OCI-LY1 (cell line): ENCODE data around the gene LNPEP.

Experiments
- H2AFZ ChIP-seq: fragments of 200-600 bp; sonication (generic), shearing (Covaris generic); 2 replicates; pipeline ENCODE4 v1.6.0; 2014; ENCODE audit warnings: antibody characterized with exemption, mild to moderate bottlenecking, low read length
- H3F3A ChIP-seq: fragments of 200-600 bp; sonication (generic), shearing (Covaris generic); 2 replicates; pipeline ENCODE4 v1.6.0; 2014; ENCODE audit warnings: mild to moderate bottlenecking, antibody characterized with exemption, low read length, moderate library complexity; ENCODE audit not compliant: insufficient read depth
- H3K27ac ChIP-seq: fragments of 200-600 bp; sonication (generic); 2 replicates; pipeline ENCODE4 v1.5.1; 2014; ENCODE audit warnings: low read length, mixed run types, mild to moderate bottlenecking, low read depth; ENCODE audit not compliant: poor library complexity, severe bottlenecking
- H3K27me3 ChIP-seq: fragments of 200-600 bp; sonication (generic); 2 replicates; pipeline ENCODE4 v1.6.0; 2014; ENCODE audit warnings: antibody characterized with exemption, mild to moderate bottlenecking, low read length, moderate library complexity; ENCODE audit not compliant: insufficient read depth
- H3K36me3 ChIP-seq: fragments of 200-600 bp; sonication (generic); 2 replicates; pipeline ENCODE4 v1.6.1; 2014; ENCODE audit warnings: mild to moderate bottlenecking, antibody characterized with exemption, low read length, moderate library complexity, mixed read lengths; ENCODE audit not compliant: insufficient read depth
- H3K4me1 ChIP-seq: fragments of 200-600 bp; sonication (generic); 2 replicates; pipeline ENCODE4 v1.5.1; 2014; ENCODE audit warnings: mild to moderate bottlenecking, low read length, moderate library complexity; ENCODE audit not compliant: insufficient read depth, severe bottlenecking
- H3K4me2 ChIP-seq: fragments of 200-600 bp; sonication (generic), shearing (Covaris generic); 2 replicates; pipeline ENCODE4 v1.6.1; 2014; ENCODE audit warnings: low read length
- H3K4me3 ChIP-seq: fragments of 200-600 bp; sonication (generic); 2 replicates; pipeline ENCODE4 v1.5.1; 2014; ENCODE audit warnings: low read length, low read depth, mild to moderate bottlenecking, mixed read lengths; ENCODE audit not compliant: poor library complexity, severe bottlenecking
- H3K79me2 ChIP-seq: fragments of 200-600 bp; shearing (Covaris generic); 2 replicates; pipeline ENCODE4 v1.6.1; 2016; ENCODE audit warnings: mixed run types, low read length, mixed read lengths; ENCODE audit not compliant: insufficient read depth
- H3K9ac ChIP-seq: fragments of 200-600 bp; sonication (generic), shearing (Covaris generic); 2 replicates; pipeline ENCODE4 v1.6.1; 2014; ENCODE audit warnings: mild to moderate bottlenecking, low read length, mixed read lengths
- H3K9me2 ChIP-seq: fragments of 200-600 bp; sonication (generic), shearing (Covaris generic); 2 replicates; pipeline ENCODE4 v1.6.1; 2014; ENCODE audit warnings: low read depth, mild to moderate bottlenecking, low read length, mixed read lengths
- H3K9me3 ChIP-seq: fragments of 200-600 bp; shearing (Covaris generic); 2 replicates; pipeline ENCODE4 v1.6.1; 2014; ENCODE audit warnings: low read length, mixed read lengths
- H4K20me1 ChIP-seq: fragments of 200-600 bp; sonication (generic), shearing (Covaris generic); 2 replicates; pipeline ENCODE4 v1.6.0; 2016; ENCODE audit warnings: mild to moderate bottlenecking, low read length; ENCODE audit not compliant: insufficient read depth
- CTCF ChIP-seq: fragments of 200-600 bp; sonication (generic), shearing (Covaris generic); IDR thresholded peaks from 2 replicates; pipeline ENCODE4 v1.5.1; 2017; ENCODE audit warnings: mild to moderate bottlenecking, antibody characterized with exemption, low read length, moderate library complexity, mixed read lengths
- EZH2 ChIP-seq: fragments of 200-600 bp; sonication (generic), shearing (Covaris generic); IDR thresholded peaks from 2 replicates; pipeline ENCODE4 v1.8.0; 2017; ENCODE audit warnings: borderline replicate concordance, mixed run types, mild to moderate bottlenecking, antibody characterized with exemption, low read length, moderate library complexity, mixed read lengths

The LNPEP gene

GRCh38 chr5:97071101-97071500 lies 135.2 kb downstream of the LNPEP start:
- Histone ChIP-seq H2AFZ (no peak overlapping the region), H3K27me3 (no peaks in the 10 kb centered on the region), H3K27ac (no peak overlapping the region), H3K4me3 (no peak overlapping the region), H3K79me2 (no peaks in the 10 kb centered on the region), H3K4me2 (no peak overlapping the region), H3F3A (no peaks in the 10 kb centered on the region), H3K9ac (no peak overlapping the region), H3K36me3 (no peaks in the 10 kb centered on the region), H3K9me3 (no peaks in the 10 kb centered on the region), H3K4me1 (no peaks in the 10 kb centered on the region), H4K20me1 (no peaks in the 10 kb centered on the region), H3K9me2 (no peaks in the 10 kb centered on the region)
- TF ChIP-seq EZH2 (no peak), CTCF (no peak)

GRCh38 chr5:97071993-97072392 lies 136.1 kb downstream of the LNPEP start:
- Histone ChIP-seq H3K9me3 (no peaks in the 10 kb centered on the region), H3K4me3 (no peak overlapping the region)

GRCh38 chr5:97072696-97073095 lies 136.8 kb downstream of the LNPEP start:
- TF ChIP-seq EZH2 (no peak), CTCF (no peak)
- Histone ChIP-seq H3K9me3 (no peaks in the 10 kb centered on the region), H3F3A (no peaks in the 10 kb centered on the region), H3K4me2 (no peak overlapping the region), H3K27ac (no peak overlapping the region), H3K4me3 (no peak overlapping the region), H3K79me2 (no peaks in the 10 kb centered on the region), H3K27me3 (no peaks in the 10 kb centered on the region), H3K9ac (no peak overlapping the region), H4K20me1 (no peaks in the 10 kb centered on the region), H3K9me2 (no peaks in the 10 kb centered on the region), H2AFZ (no peak overlapping the region), H3K36me3 (no peaks in the 10 kb centered on the region), H3K4me1 (no peaks in the 10 kb centered on the region)

More at GRCh38 chr5:97071993-97072392, 136.1 kb downstream of the LNPEP start:
- H3K36me3 ChIP-seq, result no peaks in the 10 kb centered on the region
- no peak overlapping the region for H2AFZ ChIP-seq
- no peak overlapping the region for H3K9ac ChIP-seq
- H3F3A ChIP-seq, result no peaks in the 10 kb centered on the region
- no peaks in the 10 kb centered on the region for H3K4me1 ChIP-seq
- H4K20me1 ChIP-seq, result no peaks in the 10 kb centered on the region
- no peak overlapping the region for H3K27ac ChIP-seq
- no peaks in the 10 kb centered on the region for H3K9me2 ChIP-seq
- no peak overlapping the region for H3K4me2 ChIP-seq
- H3K27me3 ChIP-seq, result no peaks in the 10 kb centered on the region
- TF ChIP-seq CTCF (no peak), EZH2 (no peak)
- no peaks in the 10 kb centered on the region for H3K79me2 ChIP-seq
